22Rv1 (cell line): ENCODE measurements around the gene SND1.

Experiments
- CTCF ChIP-seq: fragments of 450-650 bp; IDR thresholded peaks from 2 replicates; pipeline ENCODE4 v1.5.1; 2017; ENCODE audit warnings: mild to moderate bottlenecking
- ZFX ChIP-seq: fragments of 450-650 bp; IDR thresholded peaks from 2 replicates; pipeline ENCODE4 v1.6.1; 2017; ENCODE audit warnings: antibody characterized with exemption, borderline replicate concordance

- TF ChIP-seq CTCF (no peak), ZFX (no peak)
Observed at GRCh38 chr7:128054511-128054910, 402.5 kb downstream of the SND1 start.
